Measurements from ENCODE around the gene LMNTD2.

The LMNTD2 gene

GRCh38 chr11:532986-533585, 27.5 kb downstream of the LMNTD2 start:
- H3K9me3 ChIP-seq (ENCODE audit: control insufficient read depth, insufficient read depth, low read length): no peaks in the 10 kb centered on the region
- H3K36me3 ChIP-seq (ENCODE audit: control insufficient read depth, insufficient read depth, low read length): peaks cover 23% of the 10 kb centered on the region
- peaks cover 5% of the 10 kb centered on the region for H3K27me3 ChIP-seq (ENCODE audit: control insufficient read depth, insufficient read depth, low read length)
- H3K4me3 ChIP-seq (ENCODE audit: low read depth, low read length): no peak overlapping the region
- no peak overlapping the region for H3K9ac ChIP-seq (ENCODE audit: low read depth, low read length)
- no peaks in the 10 kb centered on the region for H3K4me1 ChIP-seq (ENCODE audit: control insufficient read depth, insufficient read depth, low read length)

- Histone ChIP-seq H3K4me3 (ENCODE audit: low read depth, low read length) (no peak overlapping the region), H3K36me3 (ENCODE audit: control insufficient read depth, insufficient read depth, low read length) (peaks cover 23% of the 10 kb centered on the region), H3K9ac (ENCODE audit: low read depth, low read length) (no peak overlapping the region), H3K9me3 (ENCODE audit: control insufficient read depth, insufficient read depth, low read length) (no peaks in the 10 kb centered on the region), H3K27me3 (ENCODE audit: control insufficient read depth, insufficient read depth, low read length) (peaks cover 3% of the 10 kb centered on the region), H3K4me1 (ENCODE audit: control insufficient read depth, insufficient read depth, low read length) (no peaks in the 10 kb centered on the region)
Measured at GRCh38 chr11:532527-532985, 28.0 kb downstream of the LMNTD2 start.

GRCh38 chr11:531919-532526, 28.5 kb downstream of the LMNTD2 start:
- Histone ChIP-seq H3K9me3 (ENCODE audit: control insufficient read depth, insufficient read depth, low read length) (no peaks in the 10 kb centered on the region), H3K27me3 (ENCODE audit: control insufficient read depth, insufficient read depth, low read length) (peaks cover 2% of the 10 kb centered on the region), H3K9ac (ENCODE audit: low read depth, low read length) (no peak overlapping the region), H3K4me1 (ENCODE audit: control insufficient read depth, insufficient read depth, low read length) (no peaks in the 10 kb centered on the region), H3K36me3 (ENCODE audit: control insufficient read depth, insufficient read depth, low read length) (peaks cover 23% of the 10 kb centered on the region), H3K4me3 (ENCODE audit: low read depth, low read length) (no peak overlapping the region)

- Histone ChIP-seq H3K4me3 (ENCODE audit: low read depth, low read length) (no peak overlapping the region), H3K36me3 (ENCODE audit: control insufficient read depth, insufficient read depth, low read length) (peaks cover 23% of the 10 kb centered on the region), H3K4me1 (ENCODE audit: control insufficient read depth, insufficient read depth, low read length) (no peaks in the 10 kb centered on the region), H3K9ac (ENCODE audit: low read depth, low read length) (no peak overlapping the region), H3K9me3 (ENCODE audit: control insufficient read depth, insufficient read depth, low read length) (no peaks in the 10 kb centered on the region), H3K27me3 (ENCODE audit: control insufficient read depth, insufficient read depth, low read length) (no peaks in the 10 kb centered on the region)
Measured at GRCh38 chr11:530960-531831, 29.3 kb downstream of the LMNTD2 start.

- Histone ChIP-seq H3K9ac (ENCODE audit: low read depth, low read length) (no peak overlapping the region), H3K27me3 (ENCODE audit: control insufficient read depth, insufficient read depth, low read length) (no peaks in the 10 kb centered on the region), H3K36me3 (ENCODE audit: control insufficient read depth, insufficient read depth, low read length) (peaks cover 23% of the 10 kb centered on the region), H3K4me3 (ENCODE audit: low read depth, low read length) (no peak overlapping the region), H3K9me3 (ENCODE audit: control insufficient read depth, insufficient read depth, low read length) (no peaks in the 10 kb centered on the region), H3K4me1 (ENCODE audit: control insufficient read depth, insufficient read depth, low read length) (no peaks in the 10 kb centered on the region)
Measured at GRCh38 chr11:529728-530411, 30.7 kb downstream of the LMNTD2 start.

GRCh38 chr11:528815-529727, 31.5 kb downstream of the LMNTD2 start:
- Histone ChIP-seq H3K36me3 (ENCODE audit: control insufficient read depth, insufficient read depth, low read length) (peaks cover 23% of the 10 kb centered on the region), H3K4me3 (ENCODE audit: low read depth, low read length) (no peak overlapping the region), H3K9me3 (ENCODE audit: control insufficient read depth, insufficient read depth, low read length) (no peaks in the 10 kb centered on the region), H3K27me3 (ENCODE audit: control insufficient read depth, insufficient read depth, low read length) (no peaks in the 10 kb centered on the region), H3K4me1 (ENCODE audit: control insufficient read depth, insufficient read depth, low read length) (no peaks in the 10 kb centered on the region), H3K9ac (ENCODE audit: low read depth, low read length) (no peak overlapping the region)

GRCh38 chr11:528166-528814, 32.2 kb downstream of the LMNTD2 start:
- no peak overlapping the region for H3K4me3 ChIP-seq (ENCODE audit: low read depth, low read length)

GRCh38 chr11:526192-526591, 34.3 kb downstream of the LMNTD2 start:
- Histone ChIP-seq H3K27me3 (ENCODE audit: control insufficient read depth, insufficient read depth, low read length) (no peaks in the 10 kb centered on the region), H3K4me3 (ENCODE audit: low read depth, low read length) (no peak overlapping the region), H3K4me1 (ENCODE audit: control insufficient read depth, insufficient read depth, low read length) (no peaks in the 10 kb centered on the region), H3K36me3 (ENCODE audit: control insufficient read depth, insufficient read depth, low read length) (peaks cover 2% of the 10 kb centered on the region), H3K9ac (ENCODE audit: low read depth, low read length) (no peak overlapping the region), H3K9me3 (ENCODE audit: control insufficient read depth, insufficient read depth, low read length) (no peaks in the 10 kb centered on the region)

More at GRCh38 chr11:528166-528814, 32.2 kb downstream of the LMNTD2 start:
- Histone ChIP-seq H3K9me3 (ENCODE audit: control insufficient read depth, insufficient read depth, low read length) (no peaks in the 10 kb centered on the region), H3K36me3 (ENCODE audit: control insufficient read depth, insufficient read depth, low read length) (peaks cover 16% of the 10 kb centered on the region), H3K27me3 (ENCODE audit: control insufficient read depth, insufficient read depth, low read length) (no peaks in the 10 kb centered on the region), H3K4me1 (ENCODE audit: control insufficient read depth, insufficient read depth, low read length) (no peaks in the 10 kb centered on the region), H3K9ac (ENCODE audit: low read depth, low read length) (no peak overlapping the region)

- H3K9ac ChIP-seq (ENCODE audit: low read depth, low read length): no peak overlapping the region
- H3K4me3 ChIP-seq (ENCODE audit: low read depth, low read length): no peak overlapping the region
- no peaks in the 10 kb centered on the region for H3K4me1 ChIP-seq (ENCODE audit: control insufficient read depth, insufficient read depth, low read length)
- no peaks in the 10 kb centered on the region for H3K36me3 ChIP-seq (ENCODE audit: control insufficient read depth, insufficient read depth, low read length)
- no peaks in the 10 kb centered on the region for H3K9me3 ChIP-seq (ENCODE audit: control insufficient read depth, insufficient read depth, low read length)
- H3K27me3 ChIP-seq (ENCODE audit: control insufficient read depth, insufficient read depth, low read length): no peaks in the 10 kb centered on the region
Measured at GRCh38 chr11:521177-521688, 39.3 kb downstream of the LMNTD2 start.

- Histone ChIP-seq H3K27me3 (ENCODE audit: control insufficient read depth, insufficient read depth, low read length) (no peaks in the 10 kb centered on the region), H3K9ac (ENCODE audit: low read depth, low read length) (no peak overlapping the region), H3K9me3 (ENCODE audit: control insufficient read depth, insufficient read depth, low read length) (no peaks in the 10 kb centered on the region), H3K4me3 (ENCODE audit: low read depth, low read length) (no peak overlapping the region), H3K4me1 (ENCODE audit: control insufficient read depth, insufficient read depth, low read length) (no peaks in the 10 kb centered on the region), H3K36me3 (ENCODE audit: control insufficient read depth, insufficient read depth, low read length) (peaks cover 3% of the 10 kb centered on the region)
Measured at GRCh38 chr11:520428-521176, 39.9 kb downstream of the LMNTD2 start.
